ENCODE data around the gene RAP1A.

RAP1A gene

DNA sequence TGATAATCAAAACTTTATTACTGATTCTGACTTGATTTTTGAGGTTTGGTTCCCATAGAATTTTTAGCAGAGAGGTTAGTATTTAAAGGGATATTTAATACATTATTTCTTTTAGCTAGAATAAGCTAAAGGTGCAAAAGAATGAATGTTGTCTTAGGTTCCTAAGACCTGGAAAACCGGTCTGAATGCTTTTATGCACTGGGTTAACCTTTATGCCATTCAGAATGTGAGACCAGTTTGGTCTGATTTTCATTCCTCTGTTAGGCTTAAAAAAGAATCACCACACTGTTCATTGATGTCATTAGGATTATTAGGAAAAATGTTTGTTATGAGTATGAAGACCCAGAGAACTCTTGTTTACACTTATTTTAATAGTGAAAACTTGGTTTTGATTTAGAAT, 30.1 kb downstream of the RAP1A start:
- H3K36me3 ChIP-seq (ENCODE audit: control insufficient read depth, low read length): peaks cover 15% of the 10 kb centered on the region; the same call in 1 of the 2 replicates
- no peaks in the 10 kb centered on the region for H3K27me3 ChIP-seq (ENCODE audit: control insufficient read depth, low read length)
- no peak for TF ChIP-seq EZH2phosphoT487 (IDR thresholded peaks at IDR 0.05; ENCODE audit: borderline replicate concordance, low read length)
- TF ChIP-seq, protein P1, sequence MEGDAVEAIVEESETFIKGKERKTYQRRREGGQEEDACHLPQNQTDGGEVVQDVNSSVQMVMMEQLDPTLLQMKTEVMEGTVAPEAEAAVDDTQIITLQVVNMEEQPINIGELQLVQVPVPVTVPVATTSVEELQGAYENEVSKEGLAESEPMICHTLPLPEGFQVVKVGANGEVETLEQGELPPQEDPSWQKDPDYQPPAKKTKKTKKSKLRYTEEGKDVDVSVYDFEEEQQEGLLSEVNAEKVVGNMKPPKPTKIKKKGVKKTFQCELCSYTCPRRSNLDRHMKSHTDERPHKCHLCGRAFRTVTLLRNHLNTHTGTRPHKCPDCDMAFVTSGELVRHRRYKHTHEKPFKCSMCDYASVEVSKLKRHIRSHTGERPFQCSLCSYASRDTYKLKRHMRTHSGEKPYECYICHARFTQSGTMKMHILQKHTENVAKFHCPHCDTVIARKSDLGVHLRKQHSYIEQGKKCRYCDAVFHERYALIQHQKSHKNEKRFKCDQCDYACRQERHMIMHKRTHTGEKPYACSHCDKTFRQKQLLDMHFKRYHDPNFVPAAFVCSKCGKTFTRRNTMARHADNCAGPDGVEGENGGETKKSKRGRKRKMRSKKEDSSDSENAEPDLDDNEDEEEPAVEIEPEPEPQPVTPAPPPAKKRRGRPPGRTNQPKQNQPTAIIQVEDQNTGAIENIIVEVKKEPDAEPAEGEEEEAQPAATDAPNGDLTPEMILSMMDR (IDR thresholded peaks at IDR 0.05; ENCODE audit: low read depth, low read length, poor library complexity, severe bottlenecking): no peak
- H3K4me3 ChIP-seq (ENCODE audit: low read length): no peak overlapping the region
- no peaks in the 10 kb centered on the region for H3K9me2 ChIP-seq (replicated peaks; ENCODE audit: control insufficient read depth, low read length)
- no peak overlapping the region for H3K27ac ChIP-seq (ENCODE audit: low read depth, low read length)
- peaks cover 95% of the 10 kb centered on the region for H3K79me2 ChIP-seq (ENCODE audit: control insufficient read depth, low read length)
- H3F3A ChIP-seq (ENCODE audit: control insufficient read depth, insufficient read depth): peaks cover 5% of the 10 kb centered on the region
- no peaks in the 10 kb centered on the region for H3K4me1 ChIP-seq (ENCODE audit: control insufficient read depth, low read length)
- peaks cover 11% of the 10 kb centered on the region; the same call in 1 of the 2 replicates for H4K20me1 ChIP-seq (ENCODE audit: control insufficient read depth, insufficient read depth, low read depth, low read length)
- H3K9me3 ChIP-seq (ENCODE audit: control insufficient read depth, insufficient read depth, low read length): no peaks in the 10 kb centered on the region
- H3K4me2 ChIP-seq (ENCODE audit: low read length): no peak overlapping the region

DNA sequence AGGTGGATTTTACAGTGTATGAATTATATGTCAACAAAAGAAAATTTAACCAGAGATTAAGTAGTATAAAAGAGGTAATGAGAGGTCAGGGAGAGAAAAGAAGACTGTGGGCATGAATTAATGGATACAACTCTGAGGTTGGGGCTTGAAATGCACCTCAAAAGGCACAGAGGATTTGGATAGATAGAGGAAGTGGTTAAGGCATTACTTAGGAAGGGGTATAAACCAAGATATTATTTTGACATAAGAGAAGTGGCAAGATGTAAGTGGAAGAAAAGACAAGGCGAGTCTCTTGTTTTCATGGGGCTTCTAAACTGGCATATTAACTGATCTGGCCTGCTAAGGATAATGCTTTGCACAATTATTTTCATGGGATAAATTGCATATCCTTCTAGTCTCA, 34.1 kb downstream of the RAP1A start:
- peaks cover 11% of the 10 kb centered on the region; the same call in 1 of the 2 replicates for H4K20me1 ChIP-seq (ENCODE audit: control insufficient read depth, insufficient read depth, low read depth, low read length)
- no peak overlapping the region for H3K4me2 ChIP-seq (ENCODE audit: low read length)
- H3K9me3 ChIP-seq (ENCODE audit: control insufficient read depth, insufficient read depth, low read length): no peaks in the 10 kb centered on the region
- peaks cover 18% of the 10 kb centered on the region for H3K36me3 ChIP-seq (ENCODE audit: control insufficient read depth, low read length)
- no peak overlapping the region for H3K4me3 ChIP-seq (ENCODE audit: low read length)
- H3K4me1 ChIP-seq (ENCODE audit: control insufficient read depth, low read length): no peaks in the 10 kb centered on the region; the same call in 1 of the 2 replicates
- no peaks in the 10 kb centered on the region for H3K27me3 ChIP-seq (ENCODE audit: control insufficient read depth, low read length)
- H3K79me2 ChIP-seq (ENCODE audit: control insufficient read depth, low read length): peaks cover 94% of the 10 kb centered on the region
- H3K27ac ChIP-seq (ENCODE audit: low read depth, low read length): no peak overlapping the region
- H3K9me2 ChIP-seq (replicated peaks; ENCODE audit: control insufficient read depth, low read length): no peaks in the 10 kb centered on the region
- TF ChIP-seq EZH2phosphoT487 (IDR thresholded peaks at IDR 0.05; ENCODE audit: borderline replicate concordance, low read length): no peak
- TF ChIP-seq, protein P1 (IDR thresholded peaks at IDR 0.05; ENCODE audit: low read depth, low read length, poor library complexity, severe bottlenecking): no peak
- H3F3A ChIP-seq (ENCODE audit: control insufficient read depth, insufficient read depth): peaks cover 11% of the 10 kb centered on the region; the same call in 1 of the 2 replicates

DNA sequence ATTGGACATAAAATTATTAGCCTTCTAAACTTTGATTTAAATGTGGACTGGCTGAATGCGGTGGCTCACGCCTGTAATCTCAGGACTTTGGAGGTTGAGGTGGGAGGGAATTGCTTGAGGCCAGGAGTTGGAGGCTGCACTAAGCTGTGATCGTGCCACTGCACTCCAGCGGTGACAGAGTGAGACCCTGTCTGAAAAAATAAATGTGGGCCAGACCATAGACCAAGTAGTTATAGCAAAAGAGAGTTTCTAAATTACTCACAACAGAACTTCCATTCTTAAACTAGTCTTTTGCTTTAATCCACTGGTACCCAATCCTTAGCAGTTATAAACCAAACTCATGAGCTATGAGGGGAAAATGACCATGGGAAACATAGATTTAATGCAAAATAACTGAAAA, 35.2 kb downstream of the RAP1A start:
- no peak overlapping the region for H3K4me2 ChIP-seq (ENCODE audit: low read length)

More for the DNA sequence above, 35.2 kb downstream of the RAP1A start:
- H3K27ac ChIP-seq (ENCODE audit: low read depth, low read length): no peak overlapping the region
- peaks cover 94% of the 10 kb centered on the region for H3K79me2 ChIP-seq (ENCODE audit: control insufficient read depth, low read length)
- no peak overlapping the region for H3K4me3 ChIP-seq (ENCODE audit: low read length)
- H4K20me1 ChIP-seq (ENCODE audit: control insufficient read depth, insufficient read depth, low read depth, low read length): peaks cover 11% of the 10 kb centered on the region; the same call in 1 of the 2 replicates
- peaks cover 3% of the 10 kb centered on the region; the same call in 1 of the 2 replicates for H3K4me1 ChIP-seq (ENCODE audit: control insufficient read depth, low read length)
- peaks cover 11% of the 10 kb centered on the region; the same call in 1 of the 2 replicates for H3F3A ChIP-seq (ENCODE audit: control insufficient read depth, insufficient read depth)
- H3K27me3 ChIP-seq (ENCODE audit: control insufficient read depth, low read length): no peaks in the 10 kb centered on the region
- peaks cover 12% of the 10 kb centered on the region; the same call in 1 of the 2 replicates for H3K36me3 ChIP-seq (ENCODE audit: control insufficient read depth, low read length)
- no peaks in the 10 kb centered on the region for H3K9me3 ChIP-seq (ENCODE audit: control insufficient read depth, insufficient read depth, low read length)
- no peaks in the 10 kb centered on the region for H3K9me2 ChIP-seq (replicated peaks; ENCODE audit: control insufficient read depth, low read length)
- TF ChIP-seq, protein P1 (IDR thresholded peaks at IDR 0.05; ENCODE audit: low read depth, low read length, poor library complexity, severe bottlenecking): no peak
- no peak for TF ChIP-seq EZH2phosphoT487 (IDR thresholded peaks at IDR 0.05; ENCODE audit: borderline replicate concordance, low read length)

Measured in DOHH2 (cell line).